ENCODE measurements around the gene PROKR1. TPM values are rescaled to one million over a fixed set of nuclear protein-coding genes. Genes with fewer than 3 reads are reported as not detected.

PROKR1 gene
- total and polyA plus RNA-seq, 11 donors: 0.08 TPM; not detected in 10

- intact Hi-C loops (cut with DNase I): no loop called here
- Histone ChIP-seq H3K9me3 (peaks cover 0 to 1% (median 0%) of the 10 kb centered on the region in 12 donors), H3K27me3 (no peaks in the 10 kb centered on the region), H3K4me1 (peaks cover 0 to 27% (median 0%) of the 10 kb centered on the region in 12 donors), H3K4me3 (no peak overlapping the region), H3K36me3 (no peaks in the 10 kb centered on the region), H3K27ac (peak overlapping the region in 1 of 12 donors; percentile 68)
- DNase-seq (no peak), ATAC-seq (no peak)
- TF ChIP-seq CTCF (IDR thresholded peaks at IDR 0.05) (no peak), POLR2A (IDR thresholded peaks at IDR 0.05) (no peak)
- 80 to 83% (median 82%) methylated on average over 3 of the region's 3 CpGs for WGBS, 4 donors
Measured at GRCh38 chr2:68690851-68691250, 47.5 kb downstream of the PROKR1 start.

GRCh38 chr2:68692511-68692910 is 49.1 kb downstream of the PROKR1 start:
- Histone ChIP-seq H3K36me3 (no peaks in the 10 kb centered on the region), H3K27me3 (peaks cover 0 to 3% (median 0%) of the 10 kb centered on the region in 9 donors), H3K27ac (no peak overlapping the region), H3K4me3 (no peak overlapping the region), H3K4me1 (peaks cover 0 to 27% (median 0%) of the 10 kb centered on the region in 12 donors), H3K9me3 (peaks cover 0 to 10% (median 0%) of the 10 kb centered on the region in 12 donors)
- DNase-seq (no peak), ATAC-seq (no peak)
- no peak for TF ChIP-seq CTCF (IDR thresholded peaks at IDR 0.05)
- no peak for TF ChIP-seq POLR2A (IDR thresholded peaks at IDR 0.05)
- 96 to 100% (median 99%) methylated on average over 1 of the region's 1 CpG for WGBS, 4 donors
- intact Hi-C loops (cut with DNase I): no loop called here

- H3K27me3 ChIP-seq: peaks cover 0 to 3% (median 0%) of the 10 kb centered on the region in 9 donors
- ATAC-seq: no peak
- no peak overlapping the region for H3K4me3 ChIP-seq
- H3K4me1 ChIP-seq: peaks cover 0 to 27% (median 0%) of the 10 kb centered on the region in 12 donors
- no peak for DNase-seq
- intact Hi-C loops (cut with DNase I): no loop called here
- WGBS, 4 donors: 70 to 97% (median 96%) methylated on average over 2 of the region's 2 CpGs
- H3K36me3 ChIP-seq: no peaks in the 10 kb centered on the region
- peaks cover 0 to 10% (median 0%) of the 10 kb centered on the region in 12 donors for H3K9me3 ChIP-seq
- H3K27ac ChIP-seq: no peak overlapping the region
- no peak for TF ChIP-seq POLR2A (IDR thresholded peaks at IDR 0.05)
Measured at GRCh38 chr2:68693951-68694350, 50.6 kb downstream of the PROKR1 start.

GRCh38 chr2:68695971-68696370 is 52.6 kb downstream of the PROKR1 start:
- no peak for DNase-seq
- Histone ChIP-seq H3K4me1 (peaks cover 0 to 12% (median 0%) of the 10 kb centered on the region in 12 donors), H3K27ac (no peak overlapping the region), H3K36me3 (no peaks in the 10 kb centered on the region), H3K4me3 (no peak overlapping the region), H3K9me3 (peaks cover 0 to 18% (median 2%) of the 10 kb centered on the region in 12 donors), H3K27me3 (peaks cover 0 to 3% (median 0%) of the 10 kb centered on the region in 9 donors)
- no peak for ATAC-seq
- intact Hi-C loops (cut with DNase I): no loop called here
- 83 to 89% (median 87%) methylated on average over 4 of the region's 4 CpGs for WGBS, 4 donors
- no peak for TF ChIP-seq POLR2A (IDR thresholded peaks at IDR 0.05)
- TF ChIP-seq CTCF (IDR thresholded peaks at IDR 0.05): no peak

GRCh38 chr2:68696554-68696953 is 53.2 kb downstream of the PROKR1 start:
- intact Hi-C loops (cut with DNase I): no loop called here
- peaks cover 0 to 18% (median 2%) of the 10 kb centered on the region in 12 donors for H3K9me3 ChIP-seq
- H3K4me3 ChIP-seq: no peak overlapping the region
- peaks cover 0 to 3% (median 0%) of the 10 kb centered on the region in 9 donors for H3K27me3 ChIP-seq
- DNase-seq (no peak), ATAC-seq (no peak)
- TF ChIP-seq POLR2A (IDR thresholded peaks at IDR 0.05): no peak
- TF ChIP-seq CTCF (IDR thresholded peaks at IDR 0.05): no peak
- no peaks in the 10 kb centered on the region for H3K36me3 ChIP-seq
- no peak overlapping the region for H3K27ac ChIP-seq
- 79 to 88% (median 87%) methylated on average over 2 of the region's 2 CpGs for WGBS, 4 donors
- peaks cover 0 to 9% (median 0%) of the 10 kb centered on the region in 12 donors for H3K4me1 ChIP-seq

Data from heart left ventricle (tissue), 16 donors.